HEK293 (cell line): ENCODE data around the gene FAM200B.

Experiments
- KLF8 ChIP-seq: fragments of 450-650 bp; formaldehyde crosslinking; IDR thresholded peaks from 2 replicates; pipeline ENCODE4 v1.5.1; 2016; ENCODE audit warnings: missing biosample characterization, missing genetic modification characterization
- SETDB1 ChIP-seq: IDR thresholded peaks from one replicate; pipeline ENCODE4 v1.6.1; 2017; ENCODE audit warnings: mild to moderate bottlenecking, low read length, moderate library complexity, mixed read lengths; ENCODE audit not compliant: insufficient read length
- YY1 ChIP-seq: fragments of 450-650 bp; formaldehyde crosslinking; IDR thresholded peaks from 2 replicates; pipeline ENCODE4 v1.5.1; 2018; ENCODE audit warnings: missing biosample characterization, missing genetic modification characterization
- ZBTB7A ChIP-seq: fragments of 450-650 bp; formaldehyde crosslinking; IDR thresholded peaks from 2 replicates; pipeline ENCODE4 v1.5.1; 2016; ENCODE audit warnings: low read depth, missing biosample characterization, missing genetic modification characterization
- ZNF140 ChIP-seq: fragments of 450-650 bp; formaldehyde crosslinking; IDR thresholded peaks from 2 replicates; pipeline ENCODE4 v1.5.1; 2016; ENCODE audit warnings: missing biosample characterization, missing genetic modification characterization
- ZNF202 ChIP-seq: fragments of 450-650 bp; formaldehyde crosslinking; IDR thresholded peaks from 2 replicates; pipeline ENCODE4 v1.5.1; 2016; ENCODE audit warnings: missing biosample characterization, missing genetic modification characterization, borderline replicate concordance
- ZNF311 ChIP-seq: fragments of 450-650 bp; formaldehyde crosslinking; IDR thresholded peaks from 2 replicates; pipeline ENCODE4 v1.5.1; 2017; ENCODE audit warnings: missing biosample characterization, missing genetic modification characterization, borderline replicate concordance
- ZNF521 ChIP-seq: fragments of 450-650 bp; formaldehyde crosslinking; IDR thresholded peaks from 2 replicates; pipeline ENCODE4 v1.5.1; 2017; ENCODE audit warnings: missing biosample characterization, mild to moderate bottlenecking, missing genetic modification characterization
- ZXDB ChIP-seq: fragments of 450-650 bp; formaldehyde crosslinking; IDR thresholded peaks from 2 replicates; pipeline ENCODE4 v1.5.1; 2016; ENCODE audit warnings: missing biosample characterization, missing genetic modification characterization
- TF ChIP-seq, protein P1 (sequence below): fragments of 450-650 bp; formaldehyde crosslinking; IDR thresholded peaks from 2 replicates; pipeline ENCODE4 v1.5.1; 2016; ENCODE audit warnings: missing biosample characterization, missing genetic modification characterization
- TF ChIP-seq, protein P2 (sequence below): fragments of 450-650 bp; formaldehyde crosslinking; IDR thresholded peaks from 2 replicates; pipeline ENCODE4 v1.5.1; 2016; ENCODE audit warnings: missing biosample characterization, missing genetic modification characterization
- TF ChIP-seq, protein P3 (sequence below): fragments of 450-650 bp; formaldehyde crosslinking; IDR thresholded peaks from 2 replicates; pipeline ENCODE4 v1.5.1; 2016; ENCODE audit warnings: missing biosample characterization, missing genetic modification characterization, low read depth
- TF ChIP-seq, protein P4 (sequence below): fragments of 450-650 bp; formaldehyde crosslinking; IDR thresholded peaks from 2 replicates; pipeline ENCODE4 v1.5.1; 2016; ENCODE audit warnings: missing biosample characterization, missing genetic modification characterization

DNA sequence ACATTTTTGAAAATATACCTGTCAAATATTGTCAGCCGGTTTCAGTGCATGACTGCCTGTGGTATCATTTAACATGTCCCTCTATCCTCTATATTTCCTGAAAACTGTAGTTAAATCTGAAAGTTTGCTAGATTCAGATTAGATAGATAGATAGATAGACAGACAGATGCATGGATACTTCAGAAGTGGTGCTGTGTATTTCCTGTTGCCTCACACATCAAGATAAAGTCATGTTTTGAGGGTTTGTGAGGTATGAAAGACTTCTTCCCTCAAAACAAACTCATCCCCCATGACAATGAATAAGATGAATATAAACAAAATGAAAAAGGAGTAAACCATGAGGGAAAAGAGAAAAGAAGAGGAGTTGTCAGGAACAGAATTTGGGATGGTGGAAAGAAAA, 15.2 kb downstream of the FAM200B start:
- TF ChIP-seq YY1 (tag by site-specific recombination): no peak
- TF ChIP-seq, protein P1, sequence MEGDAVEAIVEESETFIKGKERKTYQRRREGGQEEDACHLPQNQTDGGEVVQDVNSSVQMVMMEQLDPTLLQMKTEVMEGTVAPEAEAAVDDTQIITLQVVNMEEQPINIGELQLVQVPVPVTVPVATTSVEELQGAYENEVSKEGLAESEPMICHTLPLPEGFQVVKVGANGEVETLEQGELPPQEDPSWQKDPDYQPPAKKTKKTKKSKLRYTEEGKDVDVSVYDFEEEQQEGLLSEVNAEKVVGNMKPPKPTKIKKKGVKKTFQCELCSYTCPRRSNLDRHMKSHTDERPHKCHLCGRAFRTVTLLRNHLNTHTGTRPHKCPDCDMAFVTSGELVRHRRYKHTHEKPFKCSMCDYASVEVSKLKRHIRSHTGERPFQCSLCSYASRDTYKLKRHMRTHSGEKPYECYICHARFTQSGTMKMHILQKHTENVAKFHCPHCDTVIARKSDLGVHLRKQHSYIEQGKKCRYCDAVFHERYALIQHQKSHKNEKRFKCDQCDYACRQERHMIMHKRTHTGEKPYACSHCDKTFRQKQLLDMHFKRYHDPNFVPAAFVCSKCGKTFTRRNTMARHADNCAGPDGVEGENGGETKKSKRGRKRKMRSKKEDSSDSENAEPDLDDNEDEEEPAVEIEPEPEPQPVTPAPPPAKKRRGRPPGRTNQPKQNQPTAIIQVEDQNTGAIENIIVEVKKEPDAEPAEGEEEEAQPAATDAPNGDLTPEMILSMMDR: no peak
- no peak for TF ChIP-seq ZNF311 (tag by site-specific recombination)
- TF ChIP-seq KLF8 (tag by site-specific recombination): no peak
- TF ChIP-seq, protein P2, sequence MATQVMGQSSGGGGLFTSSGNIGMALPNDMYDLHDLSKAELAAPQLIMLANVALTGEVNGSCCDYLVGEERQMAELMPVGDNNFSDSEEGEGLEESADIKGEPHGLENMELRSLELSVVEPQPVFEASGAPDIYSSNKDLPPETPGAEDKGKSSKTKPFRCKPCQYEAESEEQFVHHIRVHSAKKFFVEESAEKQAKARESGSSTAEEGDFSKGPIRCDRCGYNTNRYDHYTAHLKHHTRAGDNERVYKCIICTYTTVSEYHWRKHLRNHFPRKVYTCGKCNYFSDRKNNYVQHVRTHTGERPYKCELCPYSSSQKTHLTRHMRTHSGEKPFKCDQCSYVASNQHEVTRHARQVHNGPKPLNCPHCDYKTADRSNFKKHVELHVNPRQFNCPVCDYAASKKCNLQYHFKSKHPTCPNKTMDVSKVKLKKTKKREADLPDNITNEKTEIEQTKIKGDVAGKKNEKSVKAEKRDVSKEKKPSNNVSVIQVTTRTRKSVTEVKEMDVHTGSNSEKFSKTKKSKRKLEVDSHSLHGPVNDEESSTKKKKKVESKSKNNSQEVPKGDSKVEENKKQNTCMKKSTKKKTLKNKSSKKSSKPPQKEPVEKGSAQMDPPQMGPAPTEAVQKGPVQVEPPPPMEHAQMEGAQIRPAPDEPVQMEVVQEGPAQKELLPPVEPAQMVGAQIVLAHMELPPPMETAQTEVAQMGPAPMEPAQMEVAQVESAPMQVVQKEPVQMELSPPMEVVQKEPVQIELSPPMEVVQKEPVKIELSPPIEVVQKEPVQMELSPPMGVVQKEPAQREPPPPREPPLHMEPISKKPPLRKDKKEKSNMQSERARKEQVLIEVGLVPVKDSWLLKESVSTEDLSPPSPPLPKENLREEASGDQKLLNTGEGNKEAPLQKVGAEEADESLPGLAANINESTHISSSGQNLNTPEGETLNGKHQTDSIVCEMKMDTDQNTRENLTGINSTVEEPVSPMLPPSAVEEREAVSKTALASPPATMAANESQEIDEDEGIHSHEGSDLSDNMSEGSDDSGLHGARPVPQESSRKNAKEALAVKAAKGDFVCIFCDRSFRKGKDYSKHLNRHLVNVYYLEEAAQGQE (tag by site-specific recombination): no peak
- TF ChIP-seq, protein P3, sequence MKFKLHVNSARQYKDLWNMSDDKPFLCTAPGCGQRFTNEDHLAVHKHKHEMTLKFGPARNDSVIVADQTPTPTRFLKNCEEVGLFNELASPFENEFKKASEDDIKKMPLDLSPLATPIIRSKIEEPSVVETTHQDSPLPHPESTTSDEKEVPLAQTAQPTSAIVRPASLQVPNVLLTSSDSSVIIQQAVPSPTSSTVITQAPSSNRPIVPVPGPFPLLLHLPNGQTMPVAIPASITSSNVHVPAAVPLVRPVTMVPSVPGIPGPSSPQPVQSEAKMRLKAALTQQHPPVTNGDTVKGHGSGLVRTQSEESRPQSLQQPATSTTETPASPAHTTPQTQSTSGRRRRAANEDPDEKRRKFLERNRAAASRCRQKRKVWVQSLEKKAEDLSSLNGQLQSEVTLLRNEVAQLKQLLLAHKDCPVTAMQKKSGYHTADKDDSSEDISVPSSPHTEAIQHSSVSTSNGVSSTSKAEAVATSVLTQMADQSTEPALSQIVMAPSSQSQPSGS (tag by site-specific recombination): no peak
- no peak for TF ChIP-seq ZBTB7A (tag by site-specific recombination)
- no peak for TF ChIP-seq SETDB1
- TF ChIP-seq ZXDB (tag by site-specific recombination): no peak
- no peak for TF ChIP-seq ZNF521
- no peak for TF ChIP-seq ZNF140 (tag by site-specific recombination)
- TF ChIP-seq, protein P4, sequence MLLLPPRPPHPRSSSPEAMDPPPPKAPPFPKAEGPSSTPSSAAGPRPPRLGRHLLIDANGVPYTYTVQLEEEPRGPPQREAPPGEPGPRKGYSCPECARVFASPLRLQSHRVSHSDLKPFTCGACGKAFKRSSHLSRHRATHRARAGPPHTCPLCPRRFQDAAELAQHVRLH: no peak
- no peak for TF ChIP-seq ZNF202
